Activated CD4-positive, CD25-positive, alpha-beta regulatory T cell treated with anti-CD3 and anti-CD28 coated beads, Interleukin-2, amount 50 U/mL, for 72 hours (primary cell): ENCODE data around the gene SLC16A12.
"Not testable (repeated sequence)": the region's sequence is repeated elsewhere in the genome, so short reads cannot be mapped to it uniquely, and the experiment has no call there.

Experiments used
- DNase-seq: peaks from one replicate; pipeline ENCODE4 v3.0.0; 2021

The SLC16A12 gene

GRCh38 chr10:89547853-89548513, 12.6 kb upstream of the SLC16A12 start:
- DNase-seq, result no peak

GRCh38 chr10:89546651-89547050, 11.3 kb upstream of the SLC16A12 start:
- DNase-seq, result not testable (repeated sequence)

GRCh38 chr10:89543841-89544240, 8.4 kb upstream of the SLC16A12 start:
- DNase-seq, result no peak

GRCh38 chr10:89540420-89540949, 5.1 kb upstream of the SLC16A12 start:
- no peak for DNase-seq

GRCh38 chr10:89537364-89537763, 2.0 kb upstream of the SLC16A12 start:
- no peak for DNase-seq

- DNase-seq, result no peak
These were observed 590 bp upstream of the SLC16A12 start for GRCh38 chr10:89536013-89536354.

- DNase-seq, result no peak
These were observed 598 bp downstream of the SLC16A12 start for GRCh38 chr10:89534826-89535166.

- no peak for DNase-seq
These were observed 2.9 kb downstream of the SLC16A12 start for GRCh38 chr10:89532476-89532875.

GRCh38 chr10:89531359-89531758, 4.0 kb downstream of the SLC16A12 start:
- DNase-seq, result no peak

GRCh38 chr10:89529711-89530110, 5.7 kb downstream of the SLC16A12 start:
- DNase-seq, result not testable (repeated sequence)

GRCh38 chr10:89526358-89526757, 9.0 kb downstream of the SLC16A12 start:
- no peak for DNase-seq

- DNase-seq, result no peak
These were observed 9.8 kb downstream of the SLC16A12 start for GRCh38 chr10:89525556-89525955.

GRCh38 chr10:89524279-89524678, 11.1 kb downstream of the SLC16A12 start:
- DNase-seq, result no peak

- DNase-seq, result no peak
These were observed 12.1 kb downstream of the SLC16A12 start for GRCh38 chr10:89523274-89523673.

- DNase-seq, result no peak
These were observed 12.9 kb downstream of the SLC16A12 start for GRCh38 chr10:89522463-89522862.

GRCh38 chr10:89521368-89521767, 14.0 kb downstream of the SLC16A12 start:
- DNase-seq, result no peak

GRCh38 chr10:89520706-89521105, 14.7 kb downstream of the SLC16A12 start:
- no peak for DNase-seq

GRCh38 chr10:89518876-89519842, 16.2 kb downstream of the SLC16A12 start:
- DNase-seq, result no peak

- DNase-seq, result no peak
These were observed 17.3 kb downstream of the SLC16A12 start for GRCh38 chr10:89518108-89518507.

GRCh38 chr10:89516149-89516832, 19.1 kb downstream of the SLC16A12 start:
- DNase-seq, result no peak

GRCh38 chr10:89515031-89515841, 20.2 kb downstream of the SLC16A12 start:
- DNase-seq, result no peak

- DNase-seq, result no peak
These were observed 22.2 kb downstream of the SLC16A12 start for GRCh38 chr10:89513206-89513605.
